Pulmonary artery endothelial cell (primary cell): ENCODE data around the gene RPS2. TPM values are rescaled to one million over a fixed set of nuclear protein-coding genes. Genes with fewer than 3 reads are reported as not detected.
"Not testable (repeated sequence)": the region's sequence is repeated elsewhere in the genome, so short reads cannot be mapped to it uniquely, and the experiment has no call there.

Experiments used
- DNase-seq: peaks from one replicate; pipeline ENCODE4 v3.0.0-alpha.2; 2011; ENCODE audit warnings: low read depth, low spot score
- total RNA-seq: library from RNA; depleted of rRNA; stranded (reverse); fragments of >200 nt; gene quantifications from 2 replicates; pipeline ENCODE4 v1.2.3, GENCODE V29; 2014

Gene RPS2
- total RNA-seq, 1 donor from 2014 or later: 4,514 TPM

- DNase-seq: peak; percentile 92
Observed at GRCh38 chr16:1942810-1943726, 21.6 kb downstream of the RPS2 start, which contains the start of gene MSRB1. Gene MSRB1 (minus strand): TSS chr16:1943199. CDS start chr16:1943156, 43 bp downstream.

GRCh38 chr16:1942047-1942809 lies 22.4 kb downstream of the RPS2 start:
- no peak for DNase-seq

GRCh38 chr16:1941162-1942046 lies 23.2 kb downstream of the RPS2 start:
- no peak for DNase-seq

- DNase-seq: no peak
Observed at GRCh38 chr16:1940273-1941161, 24.1 kb downstream of the RPS2 start.

GRCh38 chr16:1939833-1940232 lies 24.8 kb downstream of the RPS2 start:
- not testable (repeated sequence) for DNase-seq

- no peak for DNase-seq
Observed at GRCh38 chr16:1938910-1939309, 25.7 kb downstream of the RPS2 start.

GRCh38 chr16:1938316-1938715 lies 26.3 kb downstream of the RPS2 start:
- no peak for DNase-seq

GRCh38 chr16:1936945-1937479 lies 27.6 kb downstream of the RPS2 start:
- DNase-seq: no peak

GRCh38 chr16:1933097-1933661 lies 31.4 kb downstream of the RPS2 start:
- DNase-seq: no peak

GRCh38 chr16:1932050-1933028 lies 32.3 kb downstream of the RPS2 start:
- no peak for DNase-seq

GRCh38 chr16:1930338-1930720 lies 34.3 kb downstream of the RPS2 start:
- DNase-seq: no peak

GRCh38 chr16:1929578-1930337 lies 34.9 kb downstream of the RPS2 start:
- DNase-seq: peak; percentile 29

GRCh38 chr16:1929105-1929504 lies 35.5 kb downstream of the RPS2 start:
- DNase-seq: no peak

GRCh38 chr16:1926271-1926670 lies 38.4 kb downstream of the RPS2 start:
- DNase-seq: no peak

- no peak for DNase-seq
Observed at GRCh38 chr16:1924095-1924494, 40.5 kb downstream of the RPS2 start.

- no peak for DNase-seq
Observed at GRCh38 chr16:1923299-1924034, 41.2 kb downstream of the RPS2 start.

- DNase-seq: no peak
Observed at GRCh38 chr16:1922357-1922756, 42.3 kb downstream of the RPS2 start.
